ENCODE measurements around the gene PRPF39. TPM values are rescaled to one million over a fixed set of nuclear protein-coding genes. Genes with fewer than 3 reads are reported as not detected.

Gene PRPF39
- total RNA-seq, 1 donor from 2014 or later = 97.2 TPM

GRCh38 chr14:45123271-45123670 lies 39.4 kb downstream of the PRPF39 start:
- Histone ChIP-seq H3K36me3 (peaks cover 40% of the 10 kb centered on the region), H3K79me2 (ENCODE audit: low read depth) (peaks cover 34% of the 10 kb centered on the region), H3K27me3 (no peaks in the 10 kb centered on the region), H3F3A (ENCODE audit: low read depth) (no peaks in the 10 kb centered on the region), H3K9me3 (ENCODE audit: low read depth) (no peaks in the 10 kb centered on the region), H3K4me2 (no peak overlapping the region), H4K20me1 (ENCODE audit: low read depth) (peaks cover 6% of the 10 kb centered on the region), H3K27ac (no peak overlapping the region), H3K4me1 (no peaks in the 10 kb centered on the region), H3K4me3 (no peak overlapping the region), H3K9ac (no peak overlapping the region), H2AFZ (replicated peaks) (no peak overlapping the region)
- TF ChIP-seq EZH2 (IDR thresholded peaks at IDR 0.05) (no peak), EZH2phosphoT487 (IDR thresholded peaks at IDR 0.05) (no peak), CTCF (IDR thresholded peaks at IDR 0.05) (no peak)
- H3K27ac Mint-ChIP-seq = no peak overlapping the region
- peaks cover 34% of the 10 kb centered on the region for H3K36me3 Mint-ChIP-seq
- no peaks in the 10 kb centered on the region for H3K4me1 Mint-ChIP-seq
- DNase-seq (ENCODE audit: low spot score) = no peak
- H3K4me3 Mint-ChIP-seq = no peak overlapping the region
- H3K9me3 Mint-ChIP-seq = no peaks in the 10 kb centered on the region
- H3K27me3 Mint-ChIP-seq (ENCODE audit: insufficient read depth, low read depth) = no peaks in the 10 kb centered on the region

- peaks cover 22% of the 10 kb centered on the region for H3K36me3 Mint-ChIP-seq
- H3K4me2 ChIP-seq = no peak overlapping the region
These were observed 41.8 kb downstream of the PRPF39 start for GRCh38 chr14:45125754-45126153.

GRCh38 chr14:45128963-45129629 lies 45.2 kb downstream of the PRPF39 start:
- Histone ChIP-seq H3K27me3 (no peaks in the 10 kb centered on the region), H3K36me3 (peaks cover 17% of the 10 kb centered on the region), H4K20me1 (ENCODE audit: low read depth) (peaks cover 35% of the 10 kb centered on the region), H3K4me1 (peaks cover 18% of the 10 kb centered on the region), H3K4me2 (no peak overlapping the region), H2AFZ (replicated peaks) (no peak overlapping the region), H3K9ac (no peak overlapping the region), H3K27ac (no peak overlapping the region), H3K4me3 (no peak overlapping the region), H3K9me3 (ENCODE audit: low read depth) (no peaks in the 10 kb centered on the region), H3F3A (ENCODE audit: low read depth) (no peaks in the 10 kb centered on the region), H3K79me2 (ENCODE audit: low read depth) (peaks cover 88% of the 10 kb centered on the region)
- peaks cover 8% of the 10 kb centered on the region for H3K4me1 Mint-ChIP-seq
- TF ChIP-seq EZH2phosphoT487 (IDR thresholded peaks at IDR 0.05) = no peak
- TF ChIP-seq CTCF (IDR thresholded peaks at IDR 0.05) = no peak
- no peak for TF ChIP-seq EZH2 (IDR thresholded peaks at IDR 0.05)
- no peaks in the 10 kb centered on the region for H3K9me3 Mint-ChIP-seq
- H3K36me3 Mint-ChIP-seq = peaks cover 9% of the 10 kb centered on the region
- H3K27ac Mint-ChIP-seq = no peak overlapping the region
- H3K4me3 Mint-ChIP-seq = no peak overlapping the region
- no peak for DNase-seq (ENCODE audit: low spot score)
- H3K27me3 Mint-ChIP-seq (ENCODE audit: insufficient read depth, low read depth) = no peaks in the 10 kb centered on the region

More at GRCh38 chr14:45125754-45126153, 41.8 kb downstream of the PRPF39 start:
- Mint-ChIP-seq H3K4me1 (peaks cover 1% of the 10 kb centered on the region), H3K27ac (no peak overlapping the region), H3K27me3 (ENCODE audit: insufficient read depth, low read depth) (no peaks in the 10 kb centered on the region), H3K9me3 (no peaks in the 10 kb centered on the region), H3K4me3 (no peak overlapping the region)
- H3K4me3 ChIP-seq = no peak overlapping the region
- no peak overlapping the region for H2AFZ ChIP-seq (replicated peaks)
- H3K27me3 ChIP-seq = no peaks in the 10 kb centered on the region
- H4K20me1 ChIP-seq (ENCODE audit: low read depth) = peaks cover 23% of the 10 kb centered on the region
- TF ChIP-seq CTCF (IDR thresholded peaks at IDR 0.05) (no peak), EZH2phosphoT487 (IDR thresholded peaks at IDR 0.05) (no peak), EZH2 (IDR thresholded peaks at IDR 0.05) (no peak)
- DNase-seq (ENCODE audit: low spot score) = no peak
- no peaks in the 10 kb centered on the region for H3K4me1 ChIP-seq
- H3K9ac ChIP-seq = no peak overlapping the region
- peaks cover 30% of the 10 kb centered on the region for H3K36me3 ChIP-seq
- H3F3A ChIP-seq (ENCODE audit: low read depth) = no peaks in the 10 kb centered on the region
- peaks cover 59% of the 10 kb centered on the region for H3K79me2 ChIP-seq (ENCODE audit: low read depth)
- H3K27ac ChIP-seq = no peak overlapping the region
- H3K9me3 ChIP-seq (ENCODE audit: low read depth) = no peaks in the 10 kb centered on the region
